Thyroid gland (tissue), 4 donors: ENCODE results near the gene DRD2.

Experiments used
- POLR2A ChIP-seq, 2 donors: fragments of 450-650 bp; IDR thresholded peaks; one replicate each; pipeline ENCODE4 v1.6.1; 2017; ENCODE audit warnings: antibody characterized with exemption in 2 of 2, mild to moderate bottlenecking in 2 of 2, moderate library complexity in 1 of 2
- TF ChIP-seq, protein P1 (sequence below), 6 experiments: fragments of 200-600 bp in 3 of 6; fragments of 450-650 bp in 3 of 6; sonication (generic) in 3 of 6; IDR thresholded peaks; one replicate each; pipeline ENCODE4 v1.5.1; 2016 to 2019; ENCODE audit warnings: antibody characterized with exemption in 6 of 6, mild to moderate bottlenecking in 2 of 6, inconsistent platforms in 1 of 6, moderate library complexity in 1 of 6

GRCh38 chr11:113472471-113472870 is 2.7 kb downstream of the DRD2 start:
- no peak for TF ChIP-seq POLR2A (IDR thresholded peaks at IDR 0.05)
- TF ChIP-seq, protein P1, sequence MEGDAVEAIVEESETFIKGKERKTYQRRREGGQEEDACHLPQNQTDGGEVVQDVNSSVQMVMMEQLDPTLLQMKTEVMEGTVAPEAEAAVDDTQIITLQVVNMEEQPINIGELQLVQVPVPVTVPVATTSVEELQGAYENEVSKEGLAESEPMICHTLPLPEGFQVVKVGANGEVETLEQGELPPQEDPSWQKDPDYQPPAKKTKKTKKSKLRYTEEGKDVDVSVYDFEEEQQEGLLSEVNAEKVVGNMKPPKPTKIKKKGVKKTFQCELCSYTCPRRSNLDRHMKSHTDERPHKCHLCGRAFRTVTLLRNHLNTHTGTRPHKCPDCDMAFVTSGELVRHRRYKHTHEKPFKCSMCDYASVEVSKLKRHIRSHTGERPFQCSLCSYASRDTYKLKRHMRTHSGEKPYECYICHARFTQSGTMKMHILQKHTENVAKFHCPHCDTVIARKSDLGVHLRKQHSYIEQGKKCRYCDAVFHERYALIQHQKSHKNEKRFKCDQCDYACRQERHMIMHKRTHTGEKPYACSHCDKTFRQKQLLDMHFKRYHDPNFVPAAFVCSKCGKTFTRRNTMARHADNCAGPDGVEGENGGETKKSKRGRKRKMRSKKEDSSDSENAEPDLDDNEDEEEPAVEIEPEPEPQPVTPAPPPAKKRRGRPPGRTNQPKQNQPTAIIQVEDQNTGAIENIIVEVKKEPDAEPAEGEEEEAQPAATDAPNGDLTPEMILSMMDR (IDR thresholded peaks at IDR 0.05) = no peak
